SK-N-SH (cell line): ENCODE results near the gene MSS51. TPM values are rescaled to one million over a fixed set of nuclear protein-coding genes. Genes with fewer than 3 reads are reported as not detected.

Source experiments
- CTCF ChIA-PET: fragments of 300-600, 350-600 bp; formaldehyde crosslinking; extraction: SDS; loops from one replicate; lab custom pipeline; 2021; lab: Yijun Ruan, JAX
- POLR2A ChIA-PET: fragments of 350-600 bp; sonication (Branson Sonifier 250); formaldehyde crosslinking; extraction: SDS; loops from one replicate; lab custom pipeline; 2020; ENCODE audit warnings: antibody characterized with exemption, inconsistent platforms; lab: Yijun Ruan, JAX
- DNase-seq: peaks from one replicate; pipeline ENCODE4 v3.0.0; 2012
- H2AFZ ChIP-seq: fragments of 200-600 bp; sonication (generic); 2 replicates; pipeline ENCODE4 v1.8.1; 2016; ENCODE audit warnings: antibody characterized with exemption, mild to moderate bottlenecking, low read depth
- H3F3A ChIP-seq: fragments of 200-600 bp; sonication (generic); replicated peaks from 2 replicates; pipeline ENCODE3; 2016; ENCODE audit warnings: antibody characterized with exemption, mild to moderate bottlenecking; ENCODE audit not compliant: insufficient read depth
- H3K27ac ChIP-seq, 2 experiments: fragments of 200-500 bp in 1 of 2; fragments of 200-600 bp in 1 of 2; sonication (Bioruptor generic) in 1 of 2; sonication (generic), shearing (Covaris generic) in 1 of 2; 2 replicates each; pipeline versions ENCODE4 v1.5.1 to v1.6.1; 2014 to 2016; ENCODE audit warnings: low read depth in 2 of 2, inconsistent platforms in 1 of 2, low read length in 1 of 2, mild to moderate bottlenecking in 1 of 2, mixed read lengths in 1 of 2
- H3K27me3 ChIP-seq: fragments of 200-600 bp; sonication (generic), shearing (Covaris generic); 2 replicates; pipeline ENCODE4 v1.6.1; 2016; ENCODE audit warnings: mixed run types; ENCODE audit not compliant: insufficient read depth
- H3K36me3 ChIP-seq, 2 experiments: fragments of 200-500 bp in 1 of 2; fragments of 200-600 bp in 1 of 2; sonication (Bioruptor generic) in 1 of 2; sonication (generic) in 1 of 2; replicated peaks in 1 of 2; 2 replicates each; pipeline versions ENCODE3 to v1.5.1; 2014 to 2016; ENCODE audit warnings: low read length in 1 of 2, mild to moderate bottlenecking in 1 of 2; ENCODE audit not compliant: insufficient read depth in 2 of 2, control insufficient read depth in 1 of 2
- H3K4me1 ChIP-seq, 2 experiments: fragments of 200-500 bp in 1 of 2; fragments of 200-600 bp in 1 of 2; sonication (Bioruptor generic) in 1 of 2; sonication (generic), shearing (Covaris generic) in 1 of 2; 2 replicates each; pipeline versions ENCODE4 v1.5.1 to v1.6.1; 2014 to 2016; ENCODE audit warnings: low read depth in 1 of 2, low read length in 1 of 2, mixed run types in 1 of 2; ENCODE audit not compliant: insufficient read depth in 2 of 2, control insufficient read depth in 1 of 2
- H3K4me2 ChIP-seq: fragments of 200-600 bp; sonication (generic), shearing (Covaris generic); 2 replicates; pipeline ENCODE4 v1.6.1; 2017; ENCODE audit warnings: mixed run types
- H3K4me3 ChIP-seq, 2 experiments: fragments of 200-500 bp in 1 of 2; fragments of 200-600 bp in 1 of 2; sonication (Bioruptor generic) in 1 of 2; sonication (generic), shearing (Covaris generic) in 1 of 2; 2 replicates each; pipeline versions ENCODE4 v1.5.1 to v1.8.1; 2014 to 2016; ENCODE audit warnings: low read depth in 2 of 2, inconsistent platforms in 1 of 2, low read length in 1 of 2, mild to moderate bottlenecking in 1 of 2, mixed read lengths in 1 of 2, moderate library complexity in 1 of 2
- H3K79me2 ChIP-seq: fragments of 200-600 bp; sonication (generic); 2 replicates; pipeline ENCODE4 v1.8.1; 2017; ENCODE audit warnings: mild to moderate bottlenecking; ENCODE audit not compliant: insufficient read depth
- H3K9ac ChIP-seq: fragments of 200-600 bp; sonication (generic); 2 replicates; pipeline ENCODE4 v1.6.1; 2017; ENCODE audit warnings: mixed run types
- H3K9me2 ChIP-seq: fragments of 200-600 bp; sonication (generic); 2 replicates; pipeline ENCODE4 v1.6.1; 2017; ENCODE audit warnings: mixed run types
- H3K9me3 ChIP-seq: fragments of 200-600 bp; sonication (generic); 2 replicates; pipeline ENCODE4 v1.6.1; 2017; ENCODE audit warnings: mixed run types, mild to moderate bottlenecking, moderate library complexity
- H4K20me1 ChIP-seq: fragments of 200-600 bp; sonication (generic); 2 replicates; pipeline ENCODE4 v1.6.1; 2017; ENCODE audit warnings: mild to moderate bottlenecking, mixed run types; ENCODE audit not compliant: insufficient read depth
- CHD2 ChIP-seq: fragments of 150-350 bp; IDR thresholded peaks from 2 replicates; pipeline ENCODE4 v1.6.1; 2018; ENCODE audit warnings: low read length; ENCODE audit not compliant: partially characterized antibody
- ELF1 ChIP-seq: IDR thresholded peaks from 2 replicates; pipeline ENCODE4 v1.4.0; 2012
- EP300 ChIP-seq, 2 experiments: IDR thresholded peaks; 2 replicates each; pipeline versions ENCODE4 v1.4.0 to v1.6.1; 2012; ENCODE audit warnings: borderline replicate concordance in 1 of 2, low read depth in 1 of 2, low read length in 1 of 2
- FOXJ3 ChIP-seq: sonication (generic); formaldehyde crosslinking; IDR thresholded peaks from 2 replicates; pipeline ENCODE4 v1.5.1; 2020; ENCODE audit warnings: mild to moderate bottlenecking, missing genetic modification reagents
- FOXM1 ChIP-seq: IDR thresholded peaks from 2 replicates; pipeline ENCODE4 v1.4.0; 2012; ENCODE audit warnings: low read depth, mild to moderate bottlenecking
- GABPA ChIP-seq: IDR thresholded peaks from 2 replicates; pipeline ENCODE4 v1.4.0; 2012; ENCODE audit warnings: low read depth, mild to moderate bottlenecking
- MEF2A ChIP-seq: IDR thresholded peaks from 2 replicates; pipeline ENCODE4 v1.4.0; 2012; ENCODE audit warnings: low read depth, borderline replicate concordance
- NFIC ChIP-seq: IDR thresholded peaks from 2 replicates; pipeline ENCODE4 v1.4.0; 2012; ENCODE audit warnings: borderline replicate concordance
- POLR2AphosphoS5 ChIP-seq: IDR thresholded peaks from 2 replicates; pipeline ENCODE4 v1.6.1; 2012; ENCODE audit warnings: low read depth, low read length
- RAD21 ChIP-seq: IDR thresholded peaks from 2 replicates; pipeline ENCODE4 v1.6.1; 2012; ENCODE audit warnings: mild to moderate bottlenecking, low read length
- RCOR1 ChIP-seq: fragments of 150-350 bp; IDR thresholded peaks from 2 replicates; pipeline ENCODE4 v1.6.1; 2017; ENCODE audit warnings: antibody characterized with exemption, low read length
- RFX5 ChIP-seq: IDR thresholded peaks from 2 replicates; pipeline ENCODE4 v1.6.1; 2012; ENCODE audit warnings: mild to moderate bottlenecking, improper control_type of control experiment, low read length
- RXRA ChIP-seq: IDR thresholded peaks from 2 replicates; pipeline ENCODE4 v1.4.0; 2012; ENCODE audit warnings: low read depth, mild to moderate bottlenecking, borderline replicate concordance
- TAF1 ChIP-seq: IDR thresholded peaks from 2 replicates; pipeline ENCODE4 v1.6.1; 2012; ENCODE audit warnings: low read depth, mild to moderate bottlenecking, low read length, moderate library complexity, borderline replicate concordance
- TCF12 ChIP-seq: IDR thresholded peaks from 2 replicates; pipeline ENCODE4 v1.4.0; 2012
- TEAD4 ChIP-seq: IDR thresholded peaks from 2 replicates; pipeline ENCODE4 v1.4.0; 2012; ENCODE audit warnings: mild to moderate bottlenecking, borderline replicate concordance; ENCODE audit not compliant: insufficient read depth
- WGBS: methylation state at CpG from one replicate; pipeline ENCODE4 v1.1.6; 2017; ENCODE audit warnings: low lambda C conversion rate; 5-methylcytosine and 5-hydroxymethylcytosine counted together
- polyA plus RNA-seq, 3 experiments: library from polyadenylated mRNA; depleted of rRNA; stranded (reverse); fragments of >200 nt; gene quantifications; 2 replicates each; pipeline ENCODE4 v1.2.3, GENCODE V29; 2012
- TF ChIP-seq, protein P1 (sequence below): fragments of 150-350 bp; IDR thresholded peaks from 2 replicates; pipeline ENCODE4 v1.6.1; 2017; ENCODE audit warnings: antibody characterized with exemption, low read length, low read depth, borderline replicate concordance
- TF ChIP-seq, protein P2 (sequence below): IDR thresholded peaks from 2 replicates; pipeline ENCODE4; 2012
- TF ChIP-seq, protein P3 (sequence below): fragments of 150-350 bp; IDR thresholded peaks from 2 replicates; pipeline ENCODE4 v1.6.1; 2016; ENCODE audit warnings: mild to moderate bottlenecking, low read depth, low read length
- TF ChIP-seq, protein P4 (sequence below): fragments of 200-600 bp; sonication (generic); IDR thresholded peaks from 2 replicates; pipeline ENCODE4 v1.6.1; 2017; ENCODE audit warnings: antibody characterized with exemption, mild to moderate bottlenecking, moderate library complexity

MSS51 gene
- polyA plus RNA-seq, 1 of the 3 experiments (the other 2 are of a cell fraction) = 0.95 TPM

DNA sequence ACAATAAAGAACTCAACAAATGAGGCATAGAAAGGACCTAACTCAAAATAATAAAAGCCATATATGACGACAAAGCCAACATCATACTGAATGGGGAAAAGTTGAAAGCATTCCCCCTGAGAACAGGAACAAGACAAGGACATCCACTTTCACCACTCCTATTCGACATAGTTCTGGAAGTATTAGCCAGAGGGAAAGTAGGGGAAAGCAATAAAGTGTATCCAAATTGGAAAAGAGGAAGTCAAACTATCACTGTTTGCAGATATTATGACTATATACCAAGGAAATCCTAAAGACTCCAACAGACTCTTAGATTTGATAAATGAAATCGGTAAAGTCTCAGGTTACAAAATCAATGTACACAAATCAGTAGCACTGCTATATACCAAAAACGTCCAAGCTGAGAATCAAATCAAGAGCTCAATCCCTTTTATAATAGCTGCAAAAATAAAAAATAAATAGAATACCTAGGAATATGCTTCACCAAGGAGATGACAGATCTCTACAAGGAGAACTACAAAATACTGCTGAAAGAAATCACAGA is 24.3 kb downstream of the MSS51 start:
- DNase-seq = no peak
- ChIA-PET CTCF (no interaction called here), POLR2A (no interaction called here)
- H3K36me3 ChIP-seq = peaks cover 3 to 24% of the 10 kb centered on the region in 2 experiments
- no peaks in the 10 kb centered on the region for H3K27me3 ChIP-seq
- H3K4me3 ChIP-seq = no peak overlapping the region
- H3K9me2 ChIP-seq = no peaks in the 10 kb centered on the region
- peaks cover 98% of the 10 kb centered on the region for H3K79me2 ChIP-seq
- no peak for TF ChIP-seq MEF2A
- no peak for TF ChIP-seq CHD2
- no peak for TF ChIP-seq FOXJ3 (CRISPR knock-in tag)
- no peak for TF ChIP-seq POLR2AphosphoS5
- TF ChIP-seq, protein P1, sequence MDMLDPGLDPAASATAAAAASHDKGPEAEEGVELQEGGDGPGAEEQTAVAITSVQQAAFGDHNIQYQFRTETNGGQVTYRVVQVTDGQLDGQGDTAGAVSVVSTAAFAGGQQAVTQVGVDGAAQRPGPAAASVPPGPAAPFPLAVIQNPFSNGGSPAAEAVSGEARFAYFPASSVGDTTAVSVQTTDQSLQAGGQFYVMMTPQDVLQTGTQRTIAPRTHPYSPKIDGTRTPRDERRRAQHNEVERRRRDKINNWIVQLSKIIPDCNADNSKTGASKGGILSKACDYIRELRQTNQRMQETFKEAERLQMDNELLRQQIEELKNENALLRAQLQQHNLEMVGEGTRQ = no peak
- TF ChIP-seq, protein P2, sequence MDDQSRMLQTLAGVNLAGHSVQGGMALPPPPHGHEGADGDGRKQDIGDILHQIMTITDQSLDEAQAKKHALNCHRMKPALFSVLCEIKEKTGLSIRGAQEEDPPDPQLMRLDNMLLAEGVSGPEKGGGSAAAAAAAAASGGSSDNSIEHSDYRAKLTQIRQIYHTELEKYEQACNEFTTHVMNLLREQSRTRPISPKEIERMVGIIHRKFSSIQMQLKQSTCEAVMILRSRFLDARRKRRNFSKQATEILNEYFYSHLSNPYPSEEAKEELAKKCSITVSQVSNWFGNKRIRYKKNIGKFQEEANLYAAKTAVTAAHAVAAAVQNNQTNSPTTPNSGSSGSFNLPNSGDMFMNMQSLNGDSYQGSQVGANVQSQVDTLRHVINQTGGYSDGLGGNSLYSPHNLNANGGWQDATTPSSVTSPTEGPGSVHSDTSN = no peak
- TF ChIP-seq EP300 (IDR thresholded peaks at IDR 0.05; ENCODE audit: borderline replicate concordance in 1 of 2, low read depth in 1 of 2, low read length in 1 of 2) = no peak
- no peak for TF ChIP-seq FOXM1
- TF ChIP-seq, protein P3, sequence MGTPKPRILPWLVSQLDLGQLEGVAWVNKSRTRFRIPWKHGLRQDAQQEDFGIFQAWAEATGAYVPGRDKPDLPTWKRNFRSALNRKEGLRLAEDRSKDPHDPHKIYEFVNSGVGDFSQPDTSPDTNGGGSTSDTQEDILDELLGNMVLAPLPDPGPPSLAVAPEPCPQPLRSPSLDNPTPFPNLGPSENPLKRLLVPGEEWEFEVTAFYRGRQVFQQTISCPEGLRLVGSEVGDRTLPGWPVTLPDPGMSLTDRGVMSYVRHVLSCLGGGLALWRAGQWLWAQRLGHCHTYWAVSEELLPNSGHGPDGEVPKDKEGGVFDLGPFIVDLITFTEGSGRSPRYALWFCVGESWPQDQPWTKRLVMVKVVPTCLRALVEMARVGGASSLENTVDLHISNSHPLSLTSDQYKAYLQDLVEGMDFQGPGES = no peak
- no peak for TF ChIP-seq RXRA
- TF ChIP-seq RFX5 = no peak
- TF ChIP-seq TCF12 = no peak
- TF ChIP-seq GABPA = no peak
- TF ChIP-seq, protein P4, sequence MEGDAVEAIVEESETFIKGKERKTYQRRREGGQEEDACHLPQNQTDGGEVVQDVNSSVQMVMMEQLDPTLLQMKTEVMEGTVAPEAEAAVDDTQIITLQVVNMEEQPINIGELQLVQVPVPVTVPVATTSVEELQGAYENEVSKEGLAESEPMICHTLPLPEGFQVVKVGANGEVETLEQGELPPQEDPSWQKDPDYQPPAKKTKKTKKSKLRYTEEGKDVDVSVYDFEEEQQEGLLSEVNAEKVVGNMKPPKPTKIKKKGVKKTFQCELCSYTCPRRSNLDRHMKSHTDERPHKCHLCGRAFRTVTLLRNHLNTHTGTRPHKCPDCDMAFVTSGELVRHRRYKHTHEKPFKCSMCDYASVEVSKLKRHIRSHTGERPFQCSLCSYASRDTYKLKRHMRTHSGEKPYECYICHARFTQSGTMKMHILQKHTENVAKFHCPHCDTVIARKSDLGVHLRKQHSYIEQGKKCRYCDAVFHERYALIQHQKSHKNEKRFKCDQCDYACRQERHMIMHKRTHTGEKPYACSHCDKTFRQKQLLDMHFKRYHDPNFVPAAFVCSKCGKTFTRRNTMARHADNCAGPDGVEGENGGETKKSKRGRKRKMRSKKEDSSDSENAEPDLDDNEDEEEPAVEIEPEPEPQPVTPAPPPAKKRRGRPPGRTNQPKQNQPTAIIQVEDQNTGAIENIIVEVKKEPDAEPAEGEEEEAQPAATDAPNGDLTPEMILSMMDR = no peak
- no peak for TF ChIP-seq RAD21
- no peak for TF ChIP-seq RCOR1
- no peak for TF ChIP-seq ELF1
- TF ChIP-seq NFIC = no peak
- no peak for TF ChIP-seq TEAD4
- no peak for TF ChIP-seq TAF1
- H3K4me2 ChIP-seq = no peak overlapping the region
- H3K27ac ChIP-seq = no peak overlapping the region
- peaks cover 8% of the 10 kb centered on the region for H3F3A ChIP-seq
- H4K20me1 ChIP-seq = peaks cover 59% of the 10 kb centered on the region
- 92% methylated on average over 4 of the region's 4 CpGs for WGBS
- H3K9me3 ChIP-seq = no peaks in the 10 kb centered on the region
- no peak overlapping the region for H3K9ac ChIP-seq
- H3K4me1 ChIP-seq = peaks cover 5 to 8% of the 10 kb centered on the region in 2 experiments; a peak in 1 of 4 replicates
- H2AFZ ChIP-seq = no peak overlapping the region
